ENCODE results near the gene CCSER1. TPM values are rescaled to one million over a fixed set of nuclear protein-coding genes. Genes with fewer than 3 reads are reported as not detected.

Gene CCSER1
- polyA plus RNA-seq, 3 donors = 0.09 to 0.75 (median 0.13) TPM

GRCh38 chr4:90215286-90215685 lies 88.1 kb downstream of the CCSER1 start:
- H3K4me2 ChIP-seq (replicated peaks; ENCODE audit: extremely low read depth, low read length, poor library complexity, severe bottlenecking) = no peak overlapping the region

GRCh38 chr4:90219822-90220221 lies 92.6 kb downstream of the CCSER1 start:
- TF ChIP-seq CTCF (IDR thresholded peaks at IDR 0.05) = no peak
- peaks cover 0 to 2% (median 0%) of the 10 kb centered on the region in 7 donors for H3K9me3 Mint-ChIP-seq
- Histone ChIP-seq H3K27ac (ENCODE audit: low read depth in 1 of 2, low read length in 2 of 2) (no peak overlapping the region), H3K4me1 (ENCODE audit: control insufficient read depth in 1 of 2, insufficient read depth in 2 of 2, low read length in 2 of 2) (no peaks in the 10 kb centered on the region), H3K4me3 (replicated peaks in 1 of 3; ENCODE audit: low read depth in 2 of 3, low read length in 3 of 3) (no peak overlapping the region), H2AFZ (ENCODE audit: insufficient read depth, low read depth, low read length, poor library complexity, severe bottlenecking) (no peak overlapping the region), H3K9me3 (replicated peaks in 1 of 2; ENCODE audit: control insufficient read depth in 1 of 2, insufficient read depth in 1 of 2, low read length in 2 of 2) (no peaks in the 10 kb centered on the region), H4K20me1 (ENCODE audit: insufficient read depth, low read length) (no peaks in the 10 kb centered on the region), H3K79me2 (ENCODE audit: insufficient read depth, low read length) (no peaks in the 10 kb centered on the region), H3K4me2 (replicated peaks; ENCODE audit: extremely low read depth, low read length, poor library complexity, severe bottlenecking) (no peak overlapping the region), H3K27me3 (ENCODE audit: control insufficient read depth in 2 of 2, insufficient read depth in 2 of 2, low read length in 2 of 2) (no peaks in the 10 kb centered on the region), H3K9ac (ENCODE audit: insufficient read depth, low read length, poor library complexity, severe bottlenecking) (no peak overlapping the region), H3K36me3 (replicated peaks in 1 of 2; ENCODE audit: control insufficient read depth in 1 of 2, insufficient read depth in 2 of 2, low read length in 2 of 2) (no peaks in the 10 kb centered on the region)
- H3K4me1 Mint-ChIP-seq = no peaks in the 10 kb centered on the region
- no peak overlapping the region for H3K27ac Mint-ChIP-seq
- no peak for DNase-seq
- no peaks in the 10 kb centered on the region for H3K36me3 Mint-ChIP-seq
- no peak overlapping the region for H3K4me3 Mint-ChIP-seq
- intact Hi-C loops (cut with micrococcal nuclease) = no loop called here
- WGBS (ENCODE audit: insufficient coverage) = no CpG with 5 or more reads among the region's 3 CpGs
- H3K27me3 Mint-ChIP-seq (ENCODE audit: low read depth in 3 of 3) = peaks cover 0 to 2% (median 0%) of the 10 kb centered on the region in 3 donors

More at GRCh38 chr4:90215286-90215685, 88.1 kb downstream of the CCSER1 start:
- Mint-ChIP-seq H3K9me3 (peaks cover 0 to 2% (median 0%) of the 10 kb centered on the region in 7 donors), H3K27ac (no peak overlapping the region), H3K36me3 (no peaks in the 10 kb centered on the region), H3K4me3 (no peak overlapping the region), H3K27me3 (ENCODE audit: low read depth in 3 of 3) (peaks cover 0 to 2% (median 0%) of the 10 kb centered on the region in 3 donors), H3K4me1 (no peaks in the 10 kb centered on the region)
- H4K20me1 ChIP-seq (ENCODE audit: insufficient read depth, low read length) = no peaks in the 10 kb centered on the region
- H2AFZ ChIP-seq (ENCODE audit: insufficient read depth, low read depth, low read length, poor library complexity, severe bottlenecking) = no peak overlapping the region
- no peak overlapping the region for H3K9ac ChIP-seq (ENCODE audit: insufficient read depth, low read length, poor library complexity, severe bottlenecking)
- no CpG with 5 or more reads among the region's 1 CpG for WGBS (ENCODE audit: insufficient coverage)
- H3K27me3 ChIP-seq (ENCODE audit: control insufficient read depth in 2 of 2, insufficient read depth in 2 of 2, low read length in 2 of 2) = no peaks in the 10 kb centered on the region
- no peaks in the 10 kb centered on the region for H3K79me2 ChIP-seq (ENCODE audit: insufficient read depth, low read length)
- no peak for TF ChIP-seq CTCF (IDR thresholded peaks at IDR 0.05)
- intact Hi-C loops (cut with micrococcal nuclease) = no loop called here
- no peak overlapping the region for H3K27ac ChIP-seq (ENCODE audit: low read depth in 1 of 2, low read length in 2 of 2)
- no peak for DNase-seq
- H3K4me1 ChIP-seq (ENCODE audit: control insufficient read depth in 1 of 2, insufficient read depth in 2 of 2, low read length in 2 of 2) = no peaks in the 10 kb centered on the region
- no peaks in the 10 kb centered on the region for H3K36me3 ChIP-seq (replicated peaks in 1 of 2; ENCODE audit: control insufficient read depth in 1 of 2, insufficient read depth in 2 of 2, low read length in 2 of 2)
- H3K4me3 ChIP-seq (replicated peaks in 1 of 3; ENCODE audit: low read depth in 2 of 3, low read length in 3 of 3) = no peak overlapping the region
- no peaks in the 10 kb centered on the region for H3K9me3 ChIP-seq (replicated peaks in 1 of 2; ENCODE audit: control insufficient read depth in 1 of 2, insufficient read depth in 1 of 2, low read length in 2 of 2)

All from CD14-positive monocyte (primary cell).